Stimulated activated naive CD8-positive, alpha-beta T cell treated with anti-CD3 and anti-CD28 coated beads, Interleukin-15, amount 100 ng/mL, for 72 hours (primary cell): ENCODE results near the gene TBC1D4.

Experiments used
- ATAC-seq: fragments of 150-1000 bp; cut with Tn5 transposase; 2 replicates; pipeline ENCODE4 v1.10.0; 2021; ENCODE audit warnings: mild to moderate bottlenecking, moderate library complexity
- DNase-seq, 2 donors: peaks; one replicate each; pipeline ENCODE4 v3.0.0; 2021 to 2022
- H3K27ac Mint-ChIP-seq, 2 donors: one replicate each; pipeline ENCODE4 v1.8.0; 2022; ENCODE audit warnings: mild to moderate bottlenecking in 2 of 2, mixed read lengths in 2 of 2, moderate library complexity in 2 of 2
- H3K27me3 Mint-ChIP-seq: one replicate; pipeline ENCODE4 v1.8.0; 2022; ENCODE audit warnings: mixed read lengths
- H3K4me1 Mint-ChIP-seq: one replicate; pipeline ENCODE4 v1.8.0; 2022; ENCODE audit warnings: mild to moderate bottlenecking, mixed read lengths
- H3K4me3 Mint-ChIP-seq, 2 donors: one replicate each; pipeline ENCODE4 v1.8.0; 2022; ENCODE audit warnings: mild to moderate bottlenecking in 2 of 2, mixed read lengths in 2 of 2, moderate library complexity in 1 of 2
- H3K9me3 Mint-ChIP-seq, 2 donors: one replicate each; pipeline ENCODE4 v1.8.0; 2022; ENCODE audit warnings: mixed read lengths in 2 of 2

Gene TBC1D4

GRCh38 chr13:75373988-75374387 is 108.0 kb downstream of the TBC1D4 start:
- ATAC-seq (no peak), DNase-seq (no peak)
- no peaks in the 10 kb centered on the region for H3K4me1 Mint-ChIP-seq
- no peak overlapping the region for H3K4me3 Mint-ChIP-seq
- no peaks in the 10 kb centered on the region for H3K27me3 Mint-ChIP-seq
- no peak overlapping the region for H3K27ac Mint-ChIP-seq
- H3K9me3 Mint-ChIP-seq: no peaks in the 10 kb centered on the region

- Mint-ChIP-seq H3K9me3 (no peaks in the 10 kb centered on the region), H3K27me3 (no peaks in the 10 kb centered on the region), H3K27ac (no peak overlapping the region), H3K4me3 (no peak overlapping the region), H3K4me1 (no peaks in the 10 kb centered on the region)
- DNase-seq (no peak), ATAC-seq (no peak)
Observed at GRCh38 chr13:75372923-75373841, 108.8 kb downstream of the TBC1D4 start.

DNA sequence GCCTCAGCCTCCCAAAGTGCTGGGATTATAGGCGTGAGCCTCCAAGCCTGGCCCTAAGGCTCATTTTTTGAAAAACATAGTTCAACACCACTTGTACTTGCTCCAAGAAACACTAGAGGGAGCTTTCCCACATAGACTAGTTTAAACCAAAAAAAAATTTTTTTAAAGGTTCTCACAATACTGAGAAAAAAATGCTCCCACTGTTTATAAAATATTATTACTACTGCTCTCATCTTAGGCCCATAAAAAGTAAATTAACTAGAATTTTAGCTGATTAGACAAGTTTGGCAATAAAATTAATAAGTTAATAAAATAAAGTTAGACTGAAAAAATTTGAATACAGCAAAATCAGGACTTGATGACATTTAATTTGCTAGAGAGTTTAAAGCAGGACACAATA is 109.5 kb downstream of the TBC1D4 start:
- no peaks in the 10 kb centered on the region for H3K4me1 Mint-ChIP-seq
- no peak for DNase-seq
- no peaks in the 10 kb centered on the region for H3K27me3 Mint-ChIP-seq
- no peak overlapping the region for H3K27ac Mint-ChIP-seq
- H3K4me3 Mint-ChIP-seq: no peak overlapping the region
- peak; percentile 63 for ATAC-seq
- H3K9me3 Mint-ChIP-seq: no peaks in the 10 kb centered on the region

DNA sequence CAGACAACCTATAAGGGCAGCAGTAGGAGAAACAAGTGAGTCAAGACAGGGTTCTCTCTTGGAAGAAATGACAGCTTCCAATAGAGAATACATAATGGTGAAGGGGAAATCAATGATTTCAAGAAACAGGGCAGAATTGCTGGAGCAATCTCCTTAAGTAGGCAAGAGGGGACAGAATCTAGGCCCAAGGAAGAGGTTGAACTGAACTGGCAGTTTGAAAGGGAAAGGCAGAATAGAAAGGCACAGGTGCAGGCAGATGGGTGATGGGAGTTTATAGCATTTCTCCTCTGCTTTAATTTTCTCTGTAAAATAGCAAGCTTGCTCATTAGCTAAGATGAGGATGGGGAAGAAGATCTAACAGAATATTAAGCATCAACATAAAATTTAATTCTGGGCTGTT is 110.8 kb downstream of the TBC1D4 start:
- DNase-seq (no peak), ATAC-seq (no peak)
- Mint-ChIP-seq H3K9me3 (no peaks in the 10 kb centered on the region), H3K27ac (no peak overlapping the region), H3K4me3 (no peak overlapping the region), H3K27me3 (no peaks in the 10 kb centered on the region), H3K4me1 (peaks cover 7% of the 10 kb centered on the region)

GRCh38 chr13:75370774-75371173 is 111.2 kb downstream of the TBC1D4 start:
- ATAC-seq (no peak), DNase-seq (no peak)
- H3K4me3 Mint-ChIP-seq: no peak overlapping the region
- H3K27me3 Mint-ChIP-seq: no peaks in the 10 kb centered on the region
- peaks cover 11% of the 10 kb centered on the region for H3K4me1 Mint-ChIP-seq
- no peak overlapping the region for H3K27ac Mint-ChIP-seq
- H3K9me3 Mint-ChIP-seq: no peaks in the 10 kb centered on the region

DNA sequence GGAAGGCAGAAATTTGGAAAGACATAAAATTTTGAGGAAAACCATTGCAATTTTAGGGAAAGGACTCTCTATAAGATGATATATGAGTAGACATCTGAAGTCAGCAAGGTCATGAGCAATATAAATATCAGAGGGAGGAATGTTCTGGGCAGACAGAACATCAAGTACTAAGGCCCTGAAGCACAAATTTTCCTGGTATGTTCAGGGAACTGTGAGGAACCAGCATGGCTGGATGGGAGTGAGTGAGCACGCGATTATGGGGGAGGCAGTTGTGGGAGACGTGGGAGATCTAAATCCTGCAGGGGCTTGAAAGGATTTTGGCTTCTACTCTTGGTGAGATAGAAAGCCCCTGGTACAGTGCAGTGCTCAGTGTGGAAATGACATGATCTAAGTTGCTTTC is 112.0 kb downstream of the TBC1D4 start:
- no peak overlapping the region for H3K4me3 Mint-ChIP-seq
- DNase-seq: no peak
- no peak overlapping the region for H3K27ac Mint-ChIP-seq
- H3K27me3 Mint-ChIP-seq: no peaks in the 10 kb centered on the region
- H3K4me1 Mint-ChIP-seq: peaks cover 19% of the 10 kb centered on the region
- ATAC-seq: no peak
- H3K9me3 Mint-ChIP-seq: no peaks in the 10 kb centered on the region

DNA sequence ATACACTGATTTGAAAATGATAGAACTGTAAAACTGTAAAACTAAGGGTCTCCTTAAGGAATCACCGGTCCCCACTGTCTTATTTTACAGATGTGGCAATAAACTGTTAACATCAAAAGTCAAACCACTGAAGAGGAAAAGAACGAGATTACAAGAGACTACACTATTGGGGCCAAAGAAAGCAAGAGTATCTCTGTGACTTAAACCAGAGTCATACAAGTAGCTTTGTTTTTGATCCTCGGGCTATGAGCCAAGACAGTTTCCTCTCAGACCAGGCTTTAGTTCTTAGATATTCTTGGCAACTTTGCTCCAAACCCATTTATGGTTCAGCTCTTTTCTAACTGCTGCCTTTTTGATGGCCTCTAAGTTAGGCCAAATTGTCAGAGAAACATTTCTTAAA is 113.8 kb downstream of the TBC1D4 start:
- ATAC-seq (peak; percentile 41), DNase-seq (no peak)
- no peaks in the 10 kb centered on the region for H3K27me3 Mint-ChIP-seq
- peaks cover 36% of the 10 kb centered on the region for H3K4me1 Mint-ChIP-seq
- H3K9me3 Mint-ChIP-seq: no peaks in the 10 kb centered on the region
- H3K27ac Mint-ChIP-seq: no peak overlapping the region
- no peak overlapping the region for H3K4me3 Mint-ChIP-seq

DNA sequence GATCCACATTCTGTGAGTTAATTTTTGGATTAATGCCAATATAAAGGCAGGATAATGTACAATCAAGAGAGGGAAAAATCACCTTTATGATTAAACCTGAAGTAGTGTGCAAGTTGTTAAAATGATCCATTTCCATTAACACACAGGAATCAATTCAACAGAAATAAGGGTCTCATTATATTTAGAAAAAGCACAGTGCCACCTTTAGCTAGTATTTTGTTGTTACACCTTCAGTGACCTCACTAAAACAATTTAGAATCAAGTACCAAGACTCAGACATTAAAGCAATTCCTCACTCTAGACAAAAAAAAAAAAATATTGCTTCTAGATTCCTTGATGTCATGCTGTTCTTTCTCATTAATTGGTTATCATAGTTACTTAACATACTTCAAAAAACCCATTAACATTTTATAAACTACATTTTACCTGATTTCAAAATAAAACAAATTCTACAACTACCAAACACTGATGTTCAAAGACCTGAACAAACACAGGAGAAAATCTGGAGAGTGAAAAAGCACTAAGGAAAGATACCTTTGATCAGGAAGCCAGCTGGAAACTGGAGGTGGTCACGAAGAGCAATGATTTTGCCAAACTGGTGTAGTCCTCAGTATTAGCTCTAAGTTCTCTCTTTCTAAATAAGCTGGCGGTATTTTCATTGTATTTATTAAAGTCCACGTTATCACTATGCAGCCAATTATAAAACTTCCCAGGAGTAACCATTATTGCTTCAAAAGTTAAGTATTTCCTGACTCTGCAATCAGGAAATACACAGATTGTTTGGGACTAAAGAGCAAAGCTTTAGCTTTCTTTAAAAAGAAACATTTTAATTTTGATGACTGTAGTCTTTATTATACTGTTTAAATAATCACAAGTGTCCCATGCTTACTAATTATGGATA is 115.3 kb downstream of the TBC1D4 start:
- DNase-seq (no peak), ATAC-seq (no peak)
- H3K9me3 Mint-ChIP-seq: no peaks in the 10 kb centered on the region
- no peaks in the 10 kb centered on the region for H3K27me3 Mint-ChIP-seq
- H3K4me1 Mint-ChIP-seq: peaks cover 37% of the 10 kb centered on the region
- H3K4me3 Mint-ChIP-seq: peak overlapping the region; percentile 70 to 72
- peak overlapping the region in 1 of 2 donors; percentile 41 for H3K27ac Mint-ChIP-seq

GRCh38 chr13:75365724-75366173 is 116.2 kb downstream of the TBC1D4 start:
- H3K27me3 Mint-ChIP-seq: no peaks in the 10 kb centered on the region
- peaks cover 37% of the 10 kb centered on the region for H3K4me1 Mint-ChIP-seq
- DNase-seq: peak; percentile 21 to 49
- H3K4me3 Mint-ChIP-seq: peak overlapping the region; percentile 70 to 72
- peak; percentile 98 for ATAC-seq
- no peaks in the 10 kb centered on the region for H3K9me3 Mint-ChIP-seq
- H3K27ac Mint-ChIP-seq: peak overlapping the region; percentile 35 to 79

DNA sequence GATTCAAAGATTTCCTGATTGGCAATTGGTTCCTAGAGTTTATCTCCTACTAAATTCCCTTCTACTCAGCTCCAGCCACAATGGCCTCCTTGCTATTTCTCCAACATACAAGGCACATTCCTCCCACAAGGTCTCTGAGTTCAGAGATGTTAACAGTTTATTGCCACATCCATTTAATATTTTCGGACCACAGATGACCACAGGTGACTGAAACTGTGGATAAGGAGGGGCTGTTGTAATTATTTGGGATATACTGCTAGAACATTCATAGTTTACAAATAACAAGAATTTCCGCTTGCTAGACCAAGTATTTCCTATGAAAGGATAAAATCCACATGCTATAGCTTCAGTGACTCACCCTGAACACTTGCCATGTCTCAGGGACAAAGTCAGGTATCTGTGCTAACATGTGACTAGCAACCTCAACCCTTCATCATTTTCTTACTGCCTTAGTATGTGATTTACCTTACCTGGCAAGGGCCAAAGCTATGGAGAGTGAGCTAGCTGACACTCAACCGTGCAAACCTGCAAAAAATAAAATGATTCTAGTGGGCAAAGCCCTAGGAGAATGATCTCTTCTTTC is 117.7 kb downstream of the TBC1D4 start:
- DNase-seq (no peak), ATAC-seq (no peak)
- no peak overlapping the region for H3K4me3 Mint-ChIP-seq
- H3K9me3 Mint-ChIP-seq: no peaks in the 10 kb centered on the region
- H3K27me3 Mint-ChIP-seq: no peaks in the 10 kb centered on the region
- H3K27ac Mint-ChIP-seq: no peak overlapping the region
- peaks cover 37% of the 10 kb centered on the region for H3K4me1 Mint-ChIP-seq

DNA sequence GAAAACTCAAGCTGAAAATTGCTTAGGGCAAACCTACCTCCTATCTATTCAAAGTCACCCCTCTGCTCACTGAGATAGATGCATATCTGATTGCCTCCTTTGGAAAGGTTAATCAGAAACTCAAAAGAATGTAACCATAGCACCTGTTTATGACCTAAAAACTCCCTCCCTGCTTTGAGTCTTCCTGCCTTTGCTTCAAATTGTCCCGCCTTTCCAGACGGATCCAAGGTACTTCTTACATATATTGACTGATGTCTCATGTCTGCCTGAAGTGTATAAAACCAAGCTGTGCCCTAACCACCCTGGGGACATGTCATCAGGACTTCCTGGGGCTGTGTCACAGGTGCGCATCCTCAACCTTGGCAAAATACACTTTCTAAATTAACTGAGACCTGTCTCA is 118.6 kb downstream of the TBC1D4 start:
- no peak overlapping the region for H3K4me3 Mint-ChIP-seq
- H3K9me3 Mint-ChIP-seq: no peaks in the 10 kb centered on the region
- ATAC-seq: no peak
- H3K27ac Mint-ChIP-seq: no peak overlapping the region
- DNase-seq: no peak
- H3K4me1 Mint-ChIP-seq: peaks cover 37% of the 10 kb centered on the region
- H3K27me3 Mint-ChIP-seq: no peaks in the 10 kb centered on the region

GRCh38 chr13:75362026-75362425 is 119.9 kb downstream of the TBC1D4 start:
- no peaks in the 10 kb centered on the region for H3K27me3 Mint-ChIP-seq
- H3K27ac Mint-ChIP-seq: no peak overlapping the region
- no peak overlapping the region for H3K4me3 Mint-ChIP-seq
- peaks cover 49% of the 10 kb centered on the region for H3K4me1 Mint-ChIP-seq
- DNase-seq (no peak), ATAC-seq (no peak)
- H3K9me3 Mint-ChIP-seq: no peaks in the 10 kb centered on the region

- DNase-seq (no peak), ATAC-seq (no peak)
- H3K4me3 Mint-ChIP-seq: no peak overlapping the region
- no peak overlapping the region for H3K27ac Mint-ChIP-seq
- peaks cover 31% of the 10 kb centered on the region for H3K4me1 Mint-ChIP-seq
- no peaks in the 10 kb centered on the region for H3K9me3 Mint-ChIP-seq
- H3K27me3 Mint-ChIP-seq: no peaks in the 10 kb centered on the region
Observed at GRCh38 chr13:75360170-75360569, 121.8 kb downstream of the TBC1D4 start.

DNA sequence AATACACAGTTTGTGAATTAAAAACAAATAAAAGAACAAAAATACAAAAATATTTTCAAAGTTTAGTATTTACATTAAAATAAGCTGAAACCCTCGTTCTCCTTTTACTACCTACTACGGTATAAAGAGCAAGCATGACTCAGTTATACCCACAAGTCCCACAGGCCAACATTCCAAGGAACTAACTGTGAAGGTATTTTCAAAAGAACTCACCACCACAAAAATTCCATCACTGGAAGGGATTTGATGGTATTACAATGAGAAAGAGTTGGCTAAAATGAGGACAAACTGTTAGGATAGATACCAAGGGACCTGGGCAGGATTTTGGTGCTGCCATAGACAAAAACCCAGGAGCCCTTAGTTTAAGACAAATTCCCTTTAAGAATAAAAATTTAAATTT is 122.7 kb downstream of the TBC1D4 start:
- Mint-ChIP-seq H3K4me1 (peaks cover 25% of the 10 kb centered on the region), H3K27me3 (no peaks in the 10 kb centered on the region), H3K4me3 (no peak overlapping the region), H3K27ac (no peak overlapping the region), H3K9me3 (no peaks in the 10 kb centered on the region)
- no peak for ATAC-seq
- no peak for DNase-seq

DNA sequence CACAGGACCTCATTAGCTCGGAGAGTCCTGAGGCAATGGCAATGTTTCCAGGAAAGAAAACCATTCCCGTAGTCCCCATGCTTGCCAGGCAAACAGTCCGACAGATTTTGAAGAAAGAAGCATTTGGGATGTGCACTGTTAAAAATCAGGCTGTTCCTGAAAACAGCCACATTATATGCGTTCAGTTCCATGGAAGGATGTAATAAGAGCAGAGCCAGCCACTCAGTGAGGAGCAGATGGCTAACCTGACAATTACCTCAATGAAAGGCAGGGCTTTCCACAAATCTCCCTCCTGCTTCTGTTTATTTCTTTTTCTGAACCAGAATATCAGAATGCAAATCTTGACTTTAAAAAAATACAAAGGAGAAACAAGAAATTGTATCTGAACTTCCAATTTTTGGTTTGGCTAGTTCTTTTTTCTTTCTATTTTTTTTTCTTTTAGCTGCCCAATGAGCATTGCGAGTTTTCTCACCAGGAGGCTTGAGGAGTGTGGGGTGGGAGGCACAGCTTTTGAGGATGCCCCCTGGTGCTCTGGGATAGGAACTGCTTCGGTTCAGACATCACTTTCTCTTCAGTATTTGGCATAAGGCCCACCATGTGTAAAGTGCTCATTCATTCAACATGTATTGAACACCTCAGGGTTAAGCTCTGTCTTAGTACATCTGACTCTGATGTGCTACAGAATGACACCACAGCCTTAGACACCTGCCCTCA is 124.2 kb downstream of the TBC1D4 start:
- DNase-seq: peak; percentile 49 to 68
- no peak overlapping the region for H3K27ac Mint-ChIP-seq
- peaks cover 21% of the 10 kb centered on the region for H3K4me1 Mint-ChIP-seq
- H3K4me3 Mint-ChIP-seq: no peak overlapping the region
- H3K27me3 Mint-ChIP-seq: no peaks in the 10 kb centered on the region
- peak; percentile 98 for ATAC-seq
- no peaks in the 10 kb centered on the region for H3K9me3 Mint-ChIP-seq
